HG03442 (cell line): Measurements from ENCODE around the gene GALNT2.

Experiments
- ATAC-seq: cut with Tn5 transposase; IDR thresholded peaks from one replicate; pipeline ENCODE4 v1.9.1; 2021; ENCODE audit warnings: mild to moderate bottlenecking, moderate library complexity; ENCODE audit not compliant: unreplicated experiment

Gene GALNT2

GRCh38 chr1:230050973-230051735 lies 15.9 kb upstream of the GALNT2 start:
- ATAC-seq: no peak

- no peak for ATAC-seq
These were observed 15.0 kb upstream of the GALNT2 start for GRCh38 chr1:230052018-230052417.

DNA sequence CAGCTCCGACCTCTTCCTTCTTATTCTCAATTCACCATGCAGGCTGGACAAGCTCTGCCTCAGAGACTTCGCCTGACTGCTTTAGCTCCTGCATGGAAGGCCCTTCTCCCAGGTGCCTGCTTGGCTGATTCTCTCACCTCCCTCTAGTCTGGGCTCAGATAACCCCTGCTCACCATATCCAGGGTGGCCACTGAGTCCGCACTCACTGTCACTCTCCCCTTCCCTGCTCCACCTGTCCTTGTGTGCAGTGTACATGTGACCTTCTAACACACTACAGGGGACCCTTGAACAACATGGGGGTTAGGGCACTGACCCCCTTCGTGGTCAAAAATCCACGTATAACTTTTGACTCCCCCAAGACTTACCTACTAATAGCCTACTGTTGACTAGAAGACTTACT lies 14.4 kb upstream of the GALNT2 start:
- no peak for ATAC-seq

DNA sequence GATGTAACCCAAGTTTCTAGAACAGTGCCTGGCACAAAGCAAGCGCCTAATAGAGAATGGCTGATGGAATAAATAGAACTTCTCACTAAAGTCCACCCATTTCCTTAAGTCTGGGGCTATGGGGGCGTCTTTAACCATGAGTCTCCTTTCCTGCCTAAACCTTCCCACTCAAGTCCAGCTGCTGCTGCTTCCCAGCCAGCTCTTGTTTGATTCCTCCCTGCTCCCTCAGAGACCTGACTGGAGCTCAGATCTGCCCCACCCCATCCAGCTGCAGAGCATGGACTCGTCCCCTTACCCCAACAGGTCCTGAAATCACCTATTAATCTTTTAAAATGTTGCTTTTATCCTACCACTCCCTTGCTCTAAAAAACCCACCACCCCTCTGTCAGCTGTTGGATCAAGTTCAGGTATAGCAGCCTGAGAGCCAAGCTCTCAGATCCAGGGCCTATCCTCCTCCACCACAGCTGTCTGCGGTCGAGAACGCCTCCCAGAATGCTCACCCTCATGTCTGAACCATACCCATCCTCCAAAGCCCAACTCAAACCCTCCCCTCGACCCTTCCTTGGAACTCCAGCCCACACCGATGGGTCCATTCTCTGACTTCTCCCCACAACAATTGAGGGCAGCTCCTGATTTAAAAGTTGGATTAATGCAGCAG lies 12.8 kb upstream of the GALNT2 start:
- no peak for ATAC-seq

DNA sequence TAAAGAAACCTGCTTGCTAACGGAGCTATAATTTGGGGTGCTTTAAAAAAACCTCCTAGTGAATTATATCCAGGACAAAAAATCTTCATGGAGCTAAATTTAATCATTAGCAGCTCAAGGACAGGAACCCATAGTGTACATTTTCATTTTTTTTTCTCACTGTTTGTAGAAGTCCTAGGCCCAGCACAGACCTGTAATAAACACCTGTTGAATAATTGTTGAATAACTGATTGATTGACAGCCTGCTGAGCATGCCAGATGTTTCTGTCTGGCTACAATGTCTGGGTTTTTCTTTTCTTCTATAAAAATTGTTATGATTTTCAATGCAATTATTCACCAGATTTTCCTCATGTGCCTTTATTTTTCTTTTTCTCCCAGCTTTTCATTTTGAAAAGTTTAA lies 10.9 kb upstream of the GALNT2 start:
- no peak for ATAC-seq

DNA sequence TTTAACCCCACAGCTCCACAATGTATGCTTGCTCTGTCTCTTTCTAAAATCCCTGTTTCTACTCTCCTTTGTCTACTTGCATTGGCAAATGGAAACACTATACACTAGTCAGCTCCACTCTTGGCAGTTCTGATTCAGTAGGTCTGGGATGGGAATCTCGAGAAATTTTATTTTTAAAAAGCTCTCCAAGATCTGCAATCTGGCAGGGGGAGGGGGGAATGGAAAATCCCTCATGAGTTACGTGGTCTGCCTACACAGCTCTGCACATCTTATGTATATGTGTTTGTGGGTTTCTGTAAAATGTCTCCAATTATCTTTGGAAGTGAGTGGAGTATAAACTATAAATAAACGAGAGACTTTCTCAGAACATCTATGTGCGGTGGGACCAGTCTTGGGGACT lies 9.9 kb upstream of the GALNT2 start:
- no peak for ATAC-seq

- no peak for ATAC-seq
These were observed 9.1 kb upstream of the GALNT2 start for GRCh38 chr1:230057681-230058565.

DNA sequence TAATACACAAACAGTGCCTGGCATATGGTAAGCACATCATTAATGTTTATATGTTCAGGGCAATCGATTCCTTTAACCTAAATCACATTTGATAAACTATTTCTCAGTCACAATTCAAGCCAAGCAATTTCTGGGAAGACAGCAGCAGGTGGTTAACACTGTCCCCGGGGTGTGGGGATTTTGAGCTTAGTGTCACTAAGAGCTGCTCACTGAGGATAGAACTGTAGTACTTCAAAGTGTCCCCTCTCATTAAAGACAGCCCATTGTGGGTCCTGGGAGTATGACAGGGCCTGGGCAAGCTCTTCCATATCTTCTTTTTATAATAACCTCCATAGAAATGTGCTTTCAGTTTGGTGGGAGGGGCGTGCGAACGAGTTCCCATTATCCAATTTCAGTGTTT lies 8.4 kb upstream of the GALNT2 start:
- ATAC-seq: no peak

DNA sequence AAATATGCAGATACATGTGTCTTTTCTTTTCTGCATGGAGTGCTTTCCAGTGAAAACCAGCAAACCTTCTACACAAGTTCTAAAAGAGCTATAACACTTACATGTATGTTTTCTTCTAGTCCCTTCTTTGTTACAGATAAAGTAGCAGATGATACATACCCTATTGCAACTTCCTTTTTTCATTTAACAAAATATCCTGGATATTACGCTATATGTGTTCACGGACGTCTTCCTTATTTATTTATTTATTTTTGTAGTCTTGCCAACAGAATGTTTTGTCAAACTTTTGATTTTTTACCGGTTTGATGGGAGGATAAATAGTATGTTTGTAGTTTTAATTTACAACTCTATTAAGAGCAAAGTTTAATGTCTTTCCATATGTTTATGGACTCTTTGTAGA lies 5.2 kb upstream of the GALNT2 start:
- ATAC-seq: no peak

DNA sequence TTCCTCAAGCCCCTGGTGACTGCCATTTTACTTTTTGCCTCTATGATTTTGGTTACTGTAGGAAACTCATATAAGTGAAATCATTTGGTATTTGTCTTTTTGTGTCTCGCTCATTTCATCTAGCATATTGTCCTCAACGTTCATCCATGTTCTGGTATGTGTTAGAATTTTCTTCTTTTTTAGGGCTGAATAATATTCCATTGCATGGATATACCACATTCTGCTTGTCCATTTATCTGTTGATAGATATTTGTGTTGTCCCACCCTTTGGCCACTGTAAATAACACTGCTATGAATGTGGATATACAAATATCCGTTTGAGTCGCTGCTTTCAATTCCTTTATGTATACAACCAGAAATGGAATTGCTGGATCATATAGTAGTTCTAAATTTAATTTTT lies 4.5 kb upstream of the GALNT2 start:
- no peak for ATAC-seq

DNA sequence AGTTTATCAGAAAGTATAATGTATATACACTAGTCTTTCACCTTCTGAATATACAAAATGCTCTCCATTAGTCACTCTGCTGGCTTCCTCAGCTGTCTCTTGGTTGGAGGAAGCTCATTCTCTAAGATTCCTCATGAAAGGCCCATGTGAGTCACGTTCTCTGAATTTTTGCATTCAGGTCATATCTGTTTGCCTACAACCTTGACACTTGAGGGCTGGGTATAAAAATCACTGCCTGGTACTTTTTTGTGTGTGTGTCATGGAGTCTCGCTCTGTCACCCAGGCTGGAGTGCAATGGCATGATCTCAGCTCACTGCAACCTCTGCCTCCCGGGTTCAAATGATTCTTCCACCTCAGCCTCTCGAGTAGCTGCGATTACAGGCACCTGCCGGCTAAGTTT lies 2.8 kb upstream of the GALNT2 start:
- ATAC-seq: no peak

- ATAC-seq: no peak
These were observed 1.9 kb upstream of the GALNT2 start for GRCh38 chr1:230065161-230065560.

GRCh38 chr1:230065571-230065970 lies 1.5 kb upstream of the GALNT2 start:
- ATAC-seq: no peak

DNA sequence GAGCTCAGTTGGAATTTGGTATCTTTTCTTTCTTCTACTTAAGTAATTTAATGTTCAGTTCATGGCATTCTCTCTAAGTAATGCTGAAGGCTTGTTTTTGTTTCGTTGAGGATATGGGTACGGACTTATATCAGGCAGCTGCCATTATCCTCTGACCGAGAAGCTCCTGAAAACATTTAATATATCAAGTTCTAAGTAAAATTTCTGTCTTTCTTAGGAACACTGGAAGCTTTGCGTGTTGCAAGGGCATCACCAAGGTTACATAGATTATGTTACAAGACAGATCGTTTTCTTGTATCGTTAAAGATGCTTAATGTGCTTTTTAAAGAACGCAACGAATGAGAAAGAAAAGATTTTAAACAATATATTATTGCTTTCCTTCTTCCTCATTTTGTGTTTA lies 1.0 kb upstream of the GALNT2 start:
- no peak for ATAC-seq

- ATAC-seq: no peak
These were observed 407 bp downstream of the GALNT2 start for GRCh38 chr1:230067419-230067870.

DNA sequence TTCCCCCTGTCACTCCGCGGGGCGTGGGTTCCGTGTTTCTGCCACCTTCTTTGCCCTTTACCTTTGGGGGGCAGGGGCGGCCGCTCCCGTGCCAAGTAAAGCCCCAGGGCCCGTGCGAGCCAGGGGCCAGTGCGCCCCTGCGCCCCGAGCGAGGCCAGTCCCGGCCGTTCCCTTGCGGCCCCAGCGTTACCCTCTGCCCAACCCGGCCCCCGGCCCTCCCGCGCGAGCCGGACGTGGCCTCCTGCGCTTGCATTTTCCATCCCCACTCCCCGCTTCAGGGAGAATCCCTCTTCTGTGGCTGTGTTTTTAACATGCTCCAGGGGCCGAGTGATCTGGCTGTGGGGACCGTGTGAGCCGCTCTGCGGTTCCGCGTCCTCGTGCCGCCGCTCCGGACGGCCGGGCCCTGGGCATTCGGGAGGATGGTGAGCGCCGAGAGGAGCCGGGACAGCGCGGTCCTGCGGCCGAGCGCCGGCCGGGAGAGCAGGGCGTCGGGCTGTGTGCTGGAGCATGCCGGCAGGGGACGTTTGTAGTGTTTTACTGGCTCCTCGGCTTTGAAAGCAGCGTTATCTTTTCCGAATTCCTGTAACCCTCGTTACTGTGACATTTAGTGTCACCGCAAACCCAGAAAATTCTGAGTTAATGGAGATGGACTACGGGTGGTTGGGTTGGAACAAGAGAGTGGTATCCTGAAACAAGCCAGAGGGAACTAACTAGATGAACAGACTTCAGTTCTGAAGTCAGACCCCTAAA lies 1.0 kb downstream of the GALNT2 start:
- ATAC-seq: no peak

GRCh38 chr1:230068621-230068873 lies 1.5 kb downstream of the GALNT2 start:
- ATAC-seq: no peak

DNA sequence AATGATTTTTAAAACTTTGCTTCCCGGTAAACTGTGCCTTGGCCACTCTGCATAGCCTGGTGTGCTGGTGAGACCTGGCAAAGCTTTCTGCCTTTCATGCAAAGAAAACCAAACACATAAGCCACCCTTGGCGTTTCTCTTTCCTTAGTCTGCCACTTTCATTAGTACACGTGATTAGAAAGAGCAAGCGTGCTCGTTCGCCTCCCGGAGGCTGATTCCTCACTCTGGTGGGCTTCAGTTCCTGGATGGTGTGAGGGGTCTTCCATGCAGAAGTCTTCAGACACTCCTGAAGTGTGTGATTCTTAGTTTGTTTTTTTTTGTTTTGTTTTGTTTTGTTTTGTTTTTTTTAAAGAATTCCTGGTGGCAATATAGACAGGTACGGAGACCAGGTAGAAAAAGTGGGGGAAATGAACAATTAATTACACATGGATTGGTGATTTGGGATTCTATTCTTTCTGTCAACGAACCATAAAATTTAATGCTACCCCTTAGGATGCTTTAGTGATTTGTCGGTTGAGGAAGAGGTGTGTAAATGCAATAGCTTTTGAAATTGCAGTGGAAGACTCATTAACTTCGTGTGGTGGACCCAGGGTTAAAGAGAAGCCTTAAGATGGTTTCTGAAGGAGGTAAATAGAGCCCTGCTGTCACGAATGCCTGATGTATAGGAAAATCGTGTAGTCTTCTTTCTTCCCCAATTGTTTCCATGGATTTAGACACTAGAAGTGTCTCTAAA lies 2.1 kb downstream of the GALNT2 start:
- no peak for ATAC-seq

DNA sequence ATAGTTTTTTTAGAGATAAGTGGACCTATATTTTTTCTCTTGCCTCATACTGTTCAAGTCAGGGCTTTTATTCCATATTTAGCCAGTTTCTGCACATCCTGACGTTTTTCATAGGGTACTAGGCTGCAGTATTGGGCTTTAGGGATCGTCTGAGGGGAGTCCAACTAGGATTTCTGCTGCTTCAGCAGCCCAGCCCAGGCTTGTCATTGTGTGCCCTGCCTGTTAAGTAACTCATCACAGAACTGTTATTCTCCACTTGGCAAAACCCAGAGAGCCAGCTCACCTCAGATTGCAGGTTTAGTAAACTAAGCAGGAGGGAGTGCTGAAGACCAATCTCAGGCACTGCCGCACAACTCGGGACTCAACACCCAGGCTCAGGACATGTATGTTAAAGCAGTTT lies 2.8 kb downstream of the GALNT2 start:
- ATAC-seq: no peak

DNA sequence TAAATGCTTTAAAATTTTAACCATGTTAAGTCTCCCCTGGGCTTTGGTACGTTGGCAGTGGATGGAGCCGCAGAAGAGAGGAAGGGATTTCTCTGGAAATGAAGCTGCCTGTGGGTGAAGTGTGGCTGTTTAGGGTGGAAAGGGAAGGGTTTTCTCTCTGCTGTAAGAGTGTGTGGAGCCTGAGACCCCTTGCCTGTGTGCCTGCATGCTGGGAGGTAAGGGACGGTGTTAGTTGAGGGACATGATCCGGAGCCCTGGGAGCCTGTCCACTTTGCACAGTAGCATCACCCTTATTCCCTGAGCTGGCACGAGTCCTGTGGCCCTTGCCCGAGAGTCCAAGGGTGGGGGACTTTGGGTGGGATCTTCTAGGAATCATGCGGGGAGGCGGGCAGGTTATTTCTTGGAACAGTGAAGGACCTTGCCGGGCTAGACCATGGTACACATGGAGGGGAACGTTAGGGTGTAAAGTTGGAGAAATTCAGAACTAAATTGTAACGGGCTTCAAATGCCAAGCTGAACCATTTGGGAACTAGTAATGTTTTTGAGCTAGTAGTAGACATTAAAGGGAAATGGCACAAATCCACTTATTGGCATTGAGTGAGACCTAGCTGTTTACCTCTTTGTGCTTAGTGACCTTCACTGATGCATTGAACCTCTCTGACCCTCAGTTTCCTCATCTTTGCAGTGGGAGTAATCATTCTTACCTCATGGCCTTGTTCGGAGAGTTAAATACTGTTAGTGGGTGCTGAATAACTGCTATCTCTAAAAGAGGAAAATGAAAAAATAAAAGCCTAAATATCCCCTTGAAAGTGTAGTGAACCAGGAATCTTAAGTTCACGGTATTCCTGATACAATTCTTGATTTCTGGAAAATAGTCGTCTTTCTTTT lies 3.5 kb downstream of the GALNT2 start:
- no peak for ATAC-seq
